HFF-Myc (cell line): Measurements from ENCODE around the gene LYRM2.

ENCODE experiments used
- DNase-seq: peaks from one replicate; pipeline ENCODE4 v3.0.0-alpha.2; 2011; ENCODE audit warnings: low read depth; ENCODE audit errors: extremely low read depth
- H3K4me3 ChIP-seq: replicated peaks from 2 replicates; pipeline ENCODE4 v1.5.1; 2011; ENCODE audit warnings: low read depth, mild to moderate bottlenecking, control low read depth, low read length
- CTCF ChIP-seq: IDR thresholded peaks from 2 replicates; pipeline ENCODE4 v1.5.1; 2012; ENCODE audit warnings: mild to moderate bottlenecking, low read depth, low read length, control low read depth; ENCODE audit errors: missing control alignments

LYRM2 gene

GRCh38 chr6:89667872-89668556 is 29.5 kb upstream of the LYRM2 start:
- no peak for DNase-seq
- no peak overlapping the region for H3K4me3 ChIP-seq
- no peak for TF ChIP-seq CTCF

GRCh38 chr6:89662659-89663223 is 24.2 kb upstream of the LYRM2 start:
- DNase-seq: no peak
- no peak overlapping the region for H3K4me3 ChIP-seq
- no peak for TF ChIP-seq CTCF

GRCh38 chr6:89661559-89661958 is 23.0 kb upstream of the LYRM2 start:
- H3K4me3 ChIP-seq: no peak overlapping the region
- TF ChIP-seq CTCF: no peak
- DNase-seq: no peak

- no peak overlapping the region for H3K4me3 ChIP-seq
- DNase-seq: no peak
- TF ChIP-seq CTCF: no peak
Observed at GRCh38 chr6:89660981-89661380, 22.4 kb upstream of the LYRM2 start.

- no peak overlapping the region for H3K4me3 ChIP-seq
- TF ChIP-seq CTCF: no peak
- DNase-seq: no peak
Observed at GRCh38 chr6:89657445-89658158, 19.1 kb upstream of the LYRM2 start.

GRCh38 chr6:89655122-89655521 is 16.6 kb upstream of the LYRM2 start:
- no peak for DNase-seq
- H3K4me3 ChIP-seq: no peak overlapping the region
- TF ChIP-seq CTCF: no peak
